Endometrial microvascular endothelial cells (primary cell): ENCODE data around the gene UCK1. TPM values are rescaled to one million over a fixed set of nuclear protein-coding genes. Genes with fewer than 3 reads are reported as not detected.

Experiments
- in situ Hi-C: cut with HindIII; loops from 2 replicates; pipeline ENCODE4 v1.10.0; 2017; ENCODE audit warnings: low sequenced_read_pairs, low pct_unique_long_range_greater_than_20kb; ENCODE audit errors: inconsistent ontology term
- total RNA-seq: library from RNA; depleted of rRNA; stranded (reverse); fragments of >200 nt; gene quantifications from one replicate; pipeline ENCODE4 v1.2.3, GENCODE V29; 2015; ENCODE audit errors: inconsistent ontology term

Gene UCK1
- total RNA-seq, 1 donor from 2014 or later: 32.7 TPM

DNA sequence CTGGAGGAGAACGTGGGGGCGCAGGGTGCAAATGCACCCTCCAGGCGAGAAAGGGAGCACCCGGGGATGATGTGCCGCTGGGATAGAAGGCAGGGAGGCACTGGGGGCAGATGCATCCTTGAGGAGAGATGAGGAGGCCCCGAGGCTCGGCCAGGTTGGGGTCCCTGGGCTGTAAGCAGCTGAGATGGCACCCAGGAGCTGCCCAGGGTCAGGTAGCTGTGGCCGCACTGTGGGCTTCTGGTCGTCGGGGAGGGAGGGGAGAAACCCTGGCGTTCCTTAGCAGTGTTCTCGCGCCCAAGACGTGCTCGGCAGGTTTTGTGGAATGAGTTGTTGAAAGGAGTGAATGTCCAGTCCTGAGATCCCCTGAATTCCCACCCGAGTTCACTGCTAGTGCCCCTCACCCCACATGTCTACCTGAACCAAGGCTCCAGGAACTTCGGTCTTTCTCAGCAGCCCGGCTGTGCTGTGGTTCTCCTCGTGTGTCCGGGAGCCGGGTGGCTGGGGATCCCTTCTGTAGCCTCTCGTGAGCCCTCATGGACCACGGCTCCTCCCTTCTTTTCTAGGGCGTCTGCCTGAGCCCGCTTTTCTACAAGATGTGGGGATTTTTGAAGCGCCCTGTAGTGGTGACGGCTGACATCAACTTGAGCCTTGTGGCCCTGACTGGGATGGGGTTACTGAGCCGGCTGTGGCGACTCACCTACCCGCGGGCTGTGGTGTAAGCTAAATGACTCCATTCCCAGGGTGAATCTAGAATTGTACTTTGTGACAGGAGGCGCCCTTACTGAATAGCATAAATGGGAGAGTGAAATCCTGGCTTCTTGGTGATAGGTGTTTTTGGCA lies 27.2 kb downstream of the UCK1 start:
- in situ Hi-C loops: no loop called here

DNA sequence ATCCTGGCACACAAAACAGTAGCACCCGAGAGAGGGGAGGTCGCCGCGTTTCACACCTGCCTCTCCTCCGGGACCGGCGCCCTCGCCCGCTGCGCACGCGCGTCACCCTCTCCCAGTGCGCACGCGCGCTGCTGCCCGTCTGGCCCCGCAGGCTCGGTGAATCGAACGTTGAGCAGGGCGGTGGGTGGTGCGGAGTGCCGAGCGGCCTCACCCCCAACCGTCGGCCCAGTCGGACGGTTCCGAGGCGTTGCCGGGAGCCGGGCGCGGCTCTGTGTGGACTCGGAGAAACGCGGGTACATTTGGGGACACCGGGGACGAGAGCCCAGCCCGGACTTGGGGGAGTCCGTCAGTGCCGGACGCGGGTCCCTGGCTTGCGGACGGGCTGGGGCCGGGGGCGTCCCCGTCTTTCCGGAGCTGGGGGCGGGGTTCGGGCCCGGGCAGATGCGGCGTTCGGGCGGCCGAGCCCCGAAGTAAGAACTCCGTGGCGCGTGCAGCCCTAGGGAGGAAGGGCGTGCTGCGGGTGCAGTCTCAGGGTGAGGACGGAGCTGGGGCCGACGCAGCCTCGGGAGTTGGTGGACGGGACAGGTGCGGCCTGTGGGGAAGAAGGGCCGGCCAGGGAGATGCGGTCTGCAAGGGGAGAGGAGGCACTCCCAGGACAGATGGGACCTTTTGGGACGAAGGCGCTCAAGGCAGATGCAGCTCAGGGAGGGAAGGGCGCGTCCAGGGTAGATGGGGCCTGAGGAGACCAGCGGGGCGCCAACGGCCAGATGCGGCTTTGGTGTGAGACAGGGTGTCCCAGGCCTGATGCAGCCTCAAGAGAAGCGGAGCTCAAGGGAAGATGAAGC lies 28.1 kb downstream of the UCK1 start, which contains the start of gene POMT1:
TSS of gene POMT1 (plus strand) at position 138 of the 845 bp plus-strand sequence. CDS start 1,301 bp downstream, outside the sequence.
- in situ Hi-C loops: no loop called here

DNA sequence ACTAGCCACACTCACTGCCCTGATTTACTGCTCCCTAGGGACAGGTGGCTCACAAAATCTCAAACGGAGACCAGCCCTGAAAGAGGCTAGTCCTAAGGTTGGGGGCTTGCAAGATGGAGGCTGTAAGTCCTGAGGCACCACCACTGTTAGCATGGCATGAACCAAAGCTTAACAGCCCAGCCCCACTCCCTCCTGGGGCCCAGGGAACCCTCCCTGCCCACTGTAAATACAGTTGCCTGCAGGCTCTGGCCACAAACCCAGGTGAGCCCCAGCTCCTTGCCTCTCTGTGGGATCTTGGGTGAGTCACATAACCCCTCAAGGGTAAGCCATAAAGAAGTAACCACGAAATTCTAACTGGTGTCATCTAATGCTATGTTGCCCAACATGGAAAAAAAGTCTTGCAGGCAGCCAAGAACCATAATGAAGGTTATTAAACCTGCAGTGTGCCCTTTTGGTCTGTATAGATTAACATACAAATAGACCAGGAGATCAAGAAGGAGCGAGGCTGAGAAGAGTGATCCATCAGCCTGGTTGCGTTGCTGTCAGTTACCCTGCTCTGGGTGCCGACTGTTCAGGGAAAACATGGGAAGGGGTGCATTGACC lies 30.0 kb downstream of the UCK1 start:
- in situ Hi-C loops: no loop called here

DNA sequence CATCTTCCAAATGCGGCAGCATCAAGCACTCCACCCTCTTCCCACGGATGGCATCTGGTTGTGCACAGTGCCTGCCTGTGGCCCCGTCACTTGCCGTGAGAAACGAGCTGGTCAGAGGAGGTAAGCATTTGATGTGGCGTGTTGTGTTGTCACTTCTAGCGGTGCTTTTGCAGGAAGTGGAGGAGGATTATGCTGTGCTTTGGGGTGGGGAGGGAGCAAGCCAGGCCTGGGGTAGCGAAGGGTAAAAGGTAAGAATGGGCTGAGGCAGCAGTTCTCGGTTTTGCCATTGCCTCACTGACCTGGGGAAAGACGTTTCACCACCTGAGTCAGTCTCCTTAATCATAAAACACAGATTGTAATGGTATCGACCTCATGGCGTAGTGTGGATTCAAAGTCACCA lies 30.7 kb downstream of the UCK1 start:
- in situ Hi-C loops: no loop called here

DNA sequence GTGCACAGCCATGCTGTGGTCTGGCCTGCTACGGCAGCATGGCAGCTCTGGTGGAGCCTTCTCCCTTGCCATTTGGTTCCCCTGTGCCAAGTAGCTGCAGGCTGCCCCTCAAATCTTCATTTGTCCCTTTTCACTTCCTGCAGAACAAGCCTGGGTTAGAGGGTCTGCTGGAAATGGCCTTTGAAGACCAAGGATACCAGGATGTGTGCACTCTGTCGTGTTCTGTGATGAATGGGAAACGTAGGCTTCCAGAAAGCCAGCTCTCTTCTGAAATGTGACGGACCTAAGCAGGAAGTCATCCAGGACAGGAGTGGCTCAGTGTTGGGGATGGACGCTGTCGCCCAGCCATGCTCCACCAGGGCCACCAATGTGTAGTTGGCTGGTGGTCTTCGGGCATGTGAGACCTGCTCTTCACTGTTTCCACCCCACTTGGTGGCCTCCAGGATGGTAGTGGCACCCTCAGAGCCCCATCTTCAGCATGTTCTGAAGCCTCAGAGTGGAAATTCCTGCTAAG lies 31.8 kb downstream of the UCK1 start:
- in situ Hi-C loops: no loop called here

DNA sequence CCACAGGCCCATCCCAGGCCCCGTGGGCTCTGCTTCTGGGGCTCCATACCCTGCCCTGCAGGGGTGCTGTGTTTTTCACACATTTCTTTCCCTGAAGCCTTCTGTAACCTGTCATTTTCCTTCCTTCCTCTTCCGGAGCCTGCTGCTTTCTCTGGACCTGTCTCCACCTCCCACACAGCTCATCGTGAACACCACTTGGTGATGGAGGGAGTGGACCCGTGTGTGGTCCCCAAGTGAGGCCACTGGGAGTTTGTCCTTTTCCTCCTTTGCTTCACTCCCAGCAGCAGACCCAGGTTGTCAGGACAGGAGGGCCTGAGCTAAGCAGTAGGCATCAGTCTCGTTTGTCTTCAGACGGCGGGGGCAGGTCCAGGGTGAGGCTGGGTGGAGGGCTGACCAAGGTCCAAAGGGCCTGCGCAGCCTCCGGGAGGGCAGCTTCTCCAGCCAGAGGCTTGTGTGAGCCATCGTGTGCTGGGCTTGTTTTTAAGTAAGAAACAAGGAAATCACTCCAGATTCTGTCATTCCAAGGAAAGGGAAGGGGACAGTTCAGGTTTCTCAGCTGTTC lies 34.1 kb downstream of the UCK1 start:
- in situ Hi-C loops: no loop called here

DNA sequence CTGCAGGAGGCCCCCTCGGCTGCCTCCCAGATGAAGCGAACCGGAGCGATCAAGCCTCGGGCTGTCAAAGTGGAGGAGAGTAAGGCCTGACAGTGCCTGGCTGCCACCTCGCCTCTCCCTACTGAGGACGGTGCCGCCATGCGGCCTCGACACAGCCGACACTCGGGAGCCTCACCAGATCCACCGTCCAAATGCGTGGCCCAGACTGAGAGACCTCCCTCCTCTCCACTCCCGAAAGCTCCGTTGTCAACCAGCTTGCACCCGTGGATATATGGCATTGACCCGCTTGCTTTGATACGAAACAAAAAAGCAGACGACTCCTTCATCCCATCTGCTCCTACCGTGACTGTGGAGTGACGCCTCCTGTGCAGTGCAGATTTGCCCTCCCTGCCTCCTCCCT lies 35.3 kb downstream of the UCK1 start:
- in situ Hi-C loops: no loop called here

DNA sequence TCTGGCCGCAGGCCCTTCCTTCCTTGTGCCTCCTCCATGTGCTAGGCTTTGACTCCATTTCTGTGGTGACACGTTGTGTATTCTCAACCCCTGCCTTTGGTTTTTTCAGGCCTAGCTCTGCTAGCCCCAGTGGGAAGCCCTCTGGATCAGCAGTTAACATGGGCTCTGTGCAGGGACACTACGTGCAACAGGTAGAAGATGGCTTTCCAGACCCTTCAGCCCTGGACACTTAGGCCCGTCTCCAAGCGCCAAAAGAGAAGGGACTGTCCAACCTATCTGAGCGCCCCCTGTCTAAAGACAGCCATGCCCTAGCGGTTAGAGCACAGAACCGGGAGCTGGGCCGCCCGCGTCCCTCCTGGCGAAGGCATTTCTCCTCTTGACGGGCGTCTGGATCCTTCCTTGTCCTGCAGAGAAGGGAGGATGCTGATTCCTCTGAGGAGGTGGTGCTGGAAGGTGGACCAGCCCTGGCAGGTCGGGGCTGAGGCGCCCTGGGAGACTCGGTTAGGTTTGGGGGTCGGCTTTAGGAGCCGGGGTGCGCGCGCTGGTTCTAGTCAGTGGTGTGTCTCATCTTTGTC lies 36.7 kb downstream of the UCK1 start:
- in situ Hi-C loops: no loop called here

DNA sequence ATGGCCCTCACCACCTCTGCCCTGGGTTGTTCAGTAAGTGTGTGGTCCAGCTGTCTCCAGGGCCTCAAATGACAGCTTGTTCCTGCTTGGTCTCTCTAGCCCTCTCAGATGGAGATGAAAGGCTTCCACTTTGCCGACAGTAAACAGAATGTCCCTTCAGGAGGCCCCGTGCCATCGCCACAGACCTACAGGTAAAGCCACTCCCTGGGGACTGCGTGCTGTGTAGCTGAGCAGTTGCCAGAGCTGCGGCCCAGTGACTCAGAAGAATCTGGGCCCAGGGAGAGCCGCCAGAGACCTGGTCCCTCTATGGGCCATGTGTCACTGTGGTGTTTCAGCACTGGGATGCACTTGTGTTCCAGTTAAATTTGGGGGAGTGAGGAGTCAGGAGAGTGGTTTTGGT lies 39.0 kb downstream of the UCK1 start:
- in situ Hi-C loops: no loop called here

DNA sequence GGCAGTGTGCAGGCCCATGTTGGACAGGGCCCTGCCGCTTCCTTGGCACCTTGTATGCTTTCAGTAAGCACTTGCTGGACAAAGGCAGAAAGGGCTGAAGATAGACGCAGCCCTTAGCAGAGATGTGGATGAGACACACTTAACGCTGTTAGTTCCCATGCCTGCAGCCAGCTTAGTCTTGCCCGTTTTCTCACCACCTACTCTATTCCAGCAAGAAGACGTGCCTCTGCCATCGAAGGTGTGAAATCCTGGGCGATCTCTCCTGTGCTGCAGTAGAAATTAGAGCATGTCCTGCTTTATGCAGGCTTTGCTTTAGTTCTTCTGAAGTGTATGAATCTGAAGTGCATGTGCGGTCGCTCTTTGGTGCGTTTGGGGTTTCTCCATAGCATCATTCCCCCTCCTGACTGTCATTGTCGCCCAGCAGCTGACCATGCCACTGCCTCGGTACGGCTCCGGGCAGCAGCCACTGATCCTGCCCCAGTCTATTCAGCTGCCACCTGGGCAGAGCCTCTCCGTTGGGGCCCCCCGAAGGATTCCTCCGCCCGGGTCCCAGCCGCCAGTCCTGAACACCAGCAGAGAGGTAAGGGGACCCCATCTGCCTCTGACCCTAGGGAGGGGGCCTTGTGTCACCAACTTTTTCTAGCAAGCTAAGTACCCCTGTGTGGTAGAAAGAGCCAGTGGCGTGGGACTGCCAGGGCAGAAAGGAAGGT lies 39.9 kb downstream of the UCK1 start:
- in situ Hi-C loops: no loop called here

DNA sequence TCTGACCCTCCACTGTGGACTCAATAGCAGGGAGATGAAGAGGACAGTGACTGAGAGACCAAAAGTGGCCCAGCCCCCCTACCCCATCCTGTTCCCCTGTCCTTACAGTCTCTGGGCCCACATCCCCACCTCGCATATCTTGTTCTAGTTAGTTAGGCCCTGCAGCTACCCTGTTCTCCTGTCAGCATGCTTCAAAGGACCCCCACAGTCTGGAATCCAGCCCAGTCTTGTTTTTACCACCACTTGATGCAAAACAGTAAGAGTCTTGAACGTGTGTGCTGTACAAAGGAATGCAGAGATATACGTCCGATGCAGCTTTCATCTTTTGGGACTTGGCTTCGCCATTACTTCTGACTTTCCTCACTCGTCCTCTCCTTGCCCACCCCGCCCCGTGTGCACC lies 40.5 kb downstream of the UCK1 start:
- in situ Hi-C loops: no loop called here

DNA sequence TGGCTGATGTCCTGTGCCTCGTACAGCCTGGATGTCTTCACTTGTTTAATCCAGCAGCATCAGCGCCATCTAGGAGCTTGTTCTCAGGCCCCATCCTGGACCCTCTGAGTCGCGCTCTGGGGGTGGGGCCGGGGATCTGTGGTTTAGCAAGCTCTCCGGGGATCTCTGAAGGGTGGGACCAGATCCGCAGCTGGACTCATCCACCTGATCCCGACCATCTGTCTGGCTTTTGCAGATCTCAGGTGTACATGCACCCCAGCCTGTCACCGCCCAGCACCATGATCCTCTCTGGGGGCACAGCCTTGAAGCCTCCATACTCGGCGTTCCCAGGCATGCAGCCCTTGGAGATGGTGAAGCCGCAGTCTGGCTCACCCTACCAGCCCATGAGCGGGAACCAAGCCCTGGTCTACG lies 43.4 kb downstream of the UCK1 start:
- in situ Hi-C loops: no loop called here

DNA sequence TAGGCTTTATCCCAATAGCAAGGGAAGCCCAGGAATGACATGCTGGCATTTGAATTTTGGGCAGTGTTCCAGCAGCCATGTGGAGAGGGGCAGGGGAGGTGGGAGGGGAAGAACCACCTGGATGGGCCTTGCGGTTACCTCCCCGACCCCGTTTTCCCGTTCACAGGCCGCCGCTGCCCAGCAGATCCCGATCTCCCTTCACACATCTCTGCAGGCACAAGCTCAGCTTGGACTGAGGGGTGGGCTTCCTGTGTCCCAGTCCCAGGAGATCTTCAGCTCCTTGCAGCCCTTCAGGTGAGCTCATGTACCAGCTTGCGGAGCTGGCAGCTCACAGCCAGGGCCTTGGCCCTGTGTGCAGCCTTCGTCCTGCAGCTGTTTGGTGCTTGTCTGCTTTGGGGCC lies 44.1 kb downstream of the UCK1 start:
- in situ Hi-C loops: no loop called here

DNA sequence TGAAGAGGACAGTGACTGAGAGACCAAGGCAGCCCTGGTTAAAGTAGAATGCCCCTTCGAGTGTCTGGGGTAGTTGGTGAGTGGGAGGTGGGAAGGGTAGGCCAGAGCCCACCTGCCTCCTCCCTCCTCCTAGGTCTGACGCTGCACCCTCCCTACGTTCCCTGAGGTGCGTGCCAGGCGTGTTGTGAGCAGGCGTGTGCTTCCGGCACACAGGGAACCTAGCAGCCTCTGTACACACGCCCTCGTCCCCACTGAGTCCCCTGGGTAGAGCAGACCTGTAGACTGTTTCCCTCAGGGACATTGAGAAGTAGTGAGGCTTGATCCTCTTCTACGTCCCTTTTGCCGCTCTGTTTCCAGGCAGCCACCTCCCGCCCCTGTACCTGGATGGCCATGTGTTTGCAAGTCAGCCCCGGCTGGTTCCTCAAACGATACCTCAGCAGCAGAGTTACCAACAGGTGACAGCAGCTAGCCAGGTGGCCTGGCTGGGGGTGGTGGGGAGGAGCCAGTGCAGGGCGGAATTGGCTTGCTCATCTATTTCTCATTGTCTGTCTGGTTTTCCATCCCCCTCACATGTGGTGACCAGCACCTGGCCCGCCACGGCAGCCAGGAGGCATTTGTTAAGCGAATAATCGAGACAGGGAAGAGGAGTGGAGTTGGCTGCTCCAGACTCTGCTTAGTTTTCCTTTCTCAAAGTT lies 45.2 kb downstream of the UCK1 start:
- in situ Hi-C loops: no loop called here

DNA sequence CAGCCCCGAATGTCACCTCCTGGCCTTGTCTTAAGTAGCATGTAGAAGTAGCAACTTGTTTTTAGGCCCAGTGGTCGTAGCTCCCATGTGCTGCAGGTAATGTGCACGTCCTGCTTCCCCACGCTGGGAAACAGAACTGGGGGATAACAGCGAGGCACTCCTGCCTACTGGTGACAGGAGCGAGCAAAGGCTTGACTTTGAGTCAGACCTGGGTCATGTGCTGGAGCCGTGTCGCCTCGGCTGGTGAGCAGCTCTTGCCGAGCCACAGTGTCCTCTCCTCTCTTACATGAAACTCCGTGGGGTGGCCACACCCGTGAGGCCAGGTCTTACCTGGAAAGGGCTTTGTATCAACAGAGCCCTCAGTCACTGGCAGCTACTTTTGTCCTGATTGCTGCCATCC lies 45.9 kb downstream of the UCK1 start:
- in situ Hi-C loops: no loop called here

DNA sequence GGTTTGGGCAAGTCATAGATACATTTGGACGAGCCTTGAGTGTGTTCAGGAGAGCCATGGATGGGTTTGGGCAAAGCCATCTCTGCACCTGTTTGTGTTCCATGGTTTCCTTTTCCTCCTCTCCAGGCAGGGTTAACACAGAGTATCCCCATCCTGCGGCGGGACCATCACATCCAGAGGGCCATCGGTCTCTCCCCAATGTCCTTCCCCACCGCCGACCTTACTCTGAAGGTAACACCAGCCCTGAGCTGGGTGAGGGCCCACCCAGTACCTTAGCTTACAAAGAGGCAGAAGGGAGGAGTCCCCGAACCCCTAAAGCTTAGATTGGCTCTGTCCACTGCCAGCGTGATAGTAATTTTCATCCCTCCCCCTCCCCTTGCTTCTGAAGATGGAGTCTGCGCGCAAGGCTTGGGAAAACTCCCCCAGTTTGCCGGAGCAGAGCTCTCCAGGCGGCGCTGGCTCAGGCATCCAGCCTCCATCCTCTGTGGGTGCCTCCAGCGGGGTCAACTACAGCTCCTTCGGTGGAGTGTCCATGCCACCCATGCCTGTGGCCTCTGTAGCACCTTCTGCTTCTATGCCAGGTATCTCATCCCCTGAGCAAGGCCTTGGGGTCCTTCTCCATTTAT lies 46.4 kb downstream of the UCK1 start:
- in situ Hi-C loops: no loop called here

DNA sequence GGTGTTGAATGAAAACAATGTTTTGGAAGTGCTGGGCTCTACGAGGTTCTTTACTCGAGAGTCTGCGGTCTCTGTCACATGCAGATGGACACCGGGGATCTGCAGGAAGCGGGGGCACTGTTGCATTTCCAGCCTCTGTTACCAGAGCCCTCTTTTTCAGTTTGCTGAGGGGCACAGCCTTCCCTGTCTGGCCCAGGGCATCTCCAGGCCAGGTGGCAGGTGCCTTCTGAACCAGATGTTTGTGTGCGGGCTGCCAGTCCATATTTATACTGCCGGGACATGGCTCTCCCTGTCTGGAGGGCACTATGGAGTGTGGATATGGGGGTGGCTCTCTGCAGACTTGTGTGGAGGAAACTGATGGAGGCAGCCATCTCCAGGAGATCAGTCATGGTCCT lies 47.0 kb downstream of the UCK1 start:
- in situ Hi-C loops: no loop called here
